T-helper 2 cell treated with Interferon-gamma antibody and Interleukin-4, amounts not matched to agents 5 μg/mL and 100 μg/mL, for 36 hours (primary cell): ENCODE results near the gene ID4.

Source experiments
- DNase-seq: peaks from one replicate; pipeline ENCODE4 v3.0.0; 2021; ENCODE audit warnings: low spot score
- H3K27ac Mint-ChIP-seq: one replicate; pipeline ENCODE4 v1.8.0; 2021; ENCODE audit warnings: mild to moderate bottlenecking, mixed read lengths
- H3K27me3 Mint-ChIP-seq: one replicate; pipeline ENCODE4 v1.8.0; 2021; ENCODE audit warnings: low read depth, mixed read lengths
- H3K36me3 Mint-ChIP-seq: one replicate; pipeline ENCODE4 v1.8.0; 2021; ENCODE audit warnings: low read depth, mixed read lengths
- H3K4me1 Mint-ChIP-seq: one replicate; pipeline ENCODE4 v1.8.0; 2021; ENCODE audit warnings: low read depth, mixed read lengths
- H3K4me3 Mint-ChIP-seq: one replicate; pipeline ENCODE4 v1.8.0; 2022; ENCODE audit warnings: mild to moderate bottlenecking, moderate library complexity, mixed read lengths
- H3K9me3 Mint-ChIP-seq: one replicate; pipeline ENCODE4 v1.8.0; 2021; ENCODE audit warnings: mixed read lengths

ID4 gene

DNA sequence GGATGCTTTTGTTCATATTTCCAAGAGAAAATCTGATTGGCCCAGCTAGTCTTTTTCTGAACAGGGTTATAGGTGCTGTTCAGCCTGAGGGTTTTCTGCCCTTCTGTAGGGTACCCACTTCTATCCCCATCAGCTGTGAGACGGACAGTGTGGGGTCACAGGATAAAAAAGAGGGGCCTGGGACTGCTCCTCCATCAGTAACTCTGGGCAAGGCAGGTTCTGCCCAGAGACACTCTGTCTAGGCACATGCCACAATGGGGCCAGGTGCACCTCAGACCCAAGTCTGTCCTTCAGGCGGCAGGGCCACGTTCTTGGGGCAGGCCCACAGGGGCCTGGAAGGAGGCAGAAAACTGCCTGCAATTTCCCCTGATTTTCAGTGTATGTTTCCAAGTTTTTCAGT is 20.0 kb downstream of the ID4 start:
- H3K4me3 Mint-ChIP-seq: no peak overlapping the region
- DNase-seq: no peak
- H3K36me3 Mint-ChIP-seq: no peaks in the 10 kb centered on the region
- H3K27me3 Mint-ChIP-seq: no peaks in the 10 kb centered on the region
- H3K4me1 Mint-ChIP-seq: no peaks in the 10 kb centered on the region
- H3K9me3 Mint-ChIP-seq: no peaks in the 10 kb centered on the region
- no peak overlapping the region for H3K27ac Mint-ChIP-seq

DNA sequence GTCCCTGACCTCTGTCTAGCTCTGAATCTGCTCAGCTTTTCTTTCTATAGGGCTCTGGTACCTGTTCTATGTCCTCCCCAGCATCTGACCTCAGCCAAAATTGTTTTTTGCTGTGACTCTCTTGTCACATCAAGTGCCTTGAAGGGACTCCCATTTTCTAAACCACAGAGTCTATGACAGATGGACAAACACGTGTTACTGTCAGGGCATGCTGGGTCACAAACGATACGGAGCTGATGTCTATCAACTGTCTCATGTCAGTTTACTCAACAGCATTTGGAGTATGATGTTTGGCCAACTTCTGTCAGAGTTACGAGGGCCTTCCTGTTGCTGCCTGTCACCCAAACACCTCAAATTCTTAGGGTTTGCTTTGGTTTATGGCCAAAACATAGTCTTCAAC is 20.5 kb downstream of the ID4 start:
- H3K4me3 Mint-ChIP-seq: no peak overlapping the region
- H3K27me3 Mint-ChIP-seq: no peaks in the 10 kb centered on the region
- no peaks in the 10 kb centered on the region for H3K4me1 Mint-ChIP-seq
- H3K9me3 Mint-ChIP-seq: no peaks in the 10 kb centered on the region
- H3K27ac Mint-ChIP-seq: no peak overlapping the region
- no peaks in the 10 kb centered on the region for H3K36me3 Mint-ChIP-seq
- no peak for DNase-seq

DNA sequence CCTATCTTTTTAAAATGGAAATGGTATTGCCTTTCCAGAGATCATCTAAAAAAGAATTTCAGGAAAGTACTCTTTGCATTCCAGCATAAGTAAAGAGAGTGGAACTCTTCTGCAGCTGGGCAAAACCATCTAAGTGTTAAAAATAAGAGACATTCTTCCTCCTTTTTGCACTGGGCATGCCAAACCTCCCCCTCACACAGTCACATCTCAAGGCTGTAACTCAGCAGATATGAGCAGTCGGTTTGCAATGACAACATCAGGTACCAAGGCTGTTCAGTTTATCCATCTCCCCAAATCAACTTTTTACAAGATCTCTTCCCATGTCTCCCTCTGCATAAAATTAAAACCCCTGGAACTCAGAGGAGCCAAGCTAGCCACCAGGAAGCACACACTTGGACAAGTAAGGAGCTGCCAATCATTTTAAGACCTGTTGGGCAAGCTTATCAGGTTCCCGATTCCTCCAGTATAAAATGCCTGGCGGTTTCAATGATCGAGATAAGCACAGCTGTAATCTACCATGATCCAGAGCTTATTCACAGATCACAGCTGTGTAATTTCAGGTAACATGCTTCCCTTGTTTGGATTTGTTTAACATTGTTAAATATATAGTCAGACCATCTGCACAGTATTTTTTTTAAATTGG is 23.2 kb downstream of the ID4 start:
- Mint-ChIP-seq H3K27me3 (no peaks in the 10 kb centered on the region), H3K4me3 (no peak overlapping the region), H3K4me1 (no peaks in the 10 kb centered on the region), H3K9me3 (no peaks in the 10 kb centered on the region), H3K36me3 (no peaks in the 10 kb centered on the region), H3K27ac (no peak overlapping the region)
- DNase-seq: no peak

DNA sequence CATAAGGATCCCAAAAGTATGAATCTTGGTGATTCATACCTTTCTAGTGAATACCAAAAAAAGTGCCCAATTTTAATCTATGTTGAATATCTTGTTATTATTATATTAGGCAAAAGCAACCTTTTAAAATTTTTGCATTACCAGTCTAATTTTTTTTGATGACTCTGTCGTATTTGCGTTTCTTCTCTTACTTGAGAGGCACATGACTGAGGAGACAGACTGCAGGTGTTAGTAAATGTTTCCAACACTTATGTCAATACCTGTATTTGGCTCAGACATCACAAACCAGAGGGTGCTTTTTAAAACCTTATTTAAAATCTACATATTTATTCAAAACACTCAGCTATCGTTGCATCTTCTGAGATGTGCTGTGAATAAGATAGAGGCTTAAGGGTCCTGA is 27.1 kb downstream of the ID4 start:
- no peak for DNase-seq
- Mint-ChIP-seq H3K27me3 (no peaks in the 10 kb centered on the region), H3K9me3 (no peaks in the 10 kb centered on the region), H3K36me3 (no peaks in the 10 kb centered on the region), H3K4me3 (no peak overlapping the region), H3K27ac (no peak overlapping the region), H3K4me1 (no peaks in the 10 kb centered on the region)

DNA sequence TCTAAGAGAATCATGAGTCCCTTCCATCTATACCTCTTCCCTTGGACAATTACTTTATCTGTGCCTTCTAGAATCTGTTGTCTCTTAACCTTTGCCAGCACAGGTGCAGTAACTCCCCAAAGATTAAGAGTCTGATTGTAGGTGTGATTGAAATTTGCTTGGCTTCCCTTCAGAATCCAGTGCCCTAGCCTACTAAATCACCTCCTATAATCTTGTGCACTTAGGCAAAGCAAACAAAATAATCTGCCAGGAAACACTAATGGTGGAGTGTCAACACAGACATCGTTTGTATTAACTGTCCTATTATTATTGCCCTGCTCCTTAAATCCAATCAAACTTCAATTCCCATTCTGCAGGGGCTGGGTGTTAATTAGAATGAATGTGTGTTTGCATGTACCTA is 28.0 kb downstream of the ID4 start:
- H3K4me3 Mint-ChIP-seq: no peak overlapping the region
- no peaks in the 10 kb centered on the region for H3K27me3 Mint-ChIP-seq
- no peak overlapping the region for H3K27ac Mint-ChIP-seq
- H3K4me1 Mint-ChIP-seq: no peaks in the 10 kb centered on the region
- H3K9me3 Mint-ChIP-seq: no peaks in the 10 kb centered on the region
- no peaks in the 10 kb centered on the region for H3K36me3 Mint-ChIP-seq
- DNase-seq: no peak

DNA sequence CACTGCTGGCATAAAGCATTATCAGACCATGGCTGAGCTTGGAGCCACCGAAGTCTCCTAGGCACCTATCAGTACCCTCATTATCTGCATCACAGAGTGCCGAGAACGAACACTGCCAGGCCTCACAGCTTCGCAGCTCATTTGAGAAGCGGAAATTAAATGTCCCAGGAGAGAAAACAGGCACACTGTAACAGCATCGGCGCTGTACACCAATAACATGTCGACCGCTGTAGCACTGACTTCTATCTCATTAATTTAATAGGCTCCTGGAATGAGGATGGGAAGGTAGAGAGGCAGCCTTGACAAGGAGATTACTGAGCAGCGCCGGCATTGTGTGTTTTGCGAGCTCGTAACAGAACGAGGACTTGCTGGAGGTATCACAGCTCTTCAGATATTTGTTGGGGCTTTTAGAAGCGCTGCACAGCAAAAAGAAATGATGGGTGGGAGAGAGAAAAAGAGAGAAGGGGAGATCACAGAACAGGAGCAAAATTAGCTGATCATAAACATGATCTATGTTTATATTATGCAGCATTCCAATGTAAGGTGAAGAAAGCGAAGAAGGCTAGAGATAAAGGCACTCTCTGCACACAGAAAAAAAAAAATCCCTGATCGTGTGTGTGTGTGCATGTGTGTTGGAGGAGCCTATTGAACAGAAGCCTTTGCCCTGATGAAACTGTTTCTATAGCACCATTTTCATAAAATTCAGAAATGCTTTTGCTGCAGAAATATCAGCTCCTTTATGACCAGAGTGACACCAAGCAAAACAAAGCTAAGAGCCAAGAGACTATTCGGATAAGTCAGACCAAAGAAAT is 29.2 kb downstream of the ID4 start:
- no peaks in the 10 kb centered on the region for H3K4me1 Mint-ChIP-seq
- no peak overlapping the region for H3K27ac Mint-ChIP-seq
- no peaks in the 10 kb centered on the region for H3K36me3 Mint-ChIP-seq
- no peak for DNase-seq
- H3K4me3 Mint-ChIP-seq: no peak overlapping the region
- H3K9me3 Mint-ChIP-seq: no peaks in the 10 kb centered on the region
- no peaks in the 10 kb centered on the region for H3K27me3 Mint-ChIP-seq

DNA sequence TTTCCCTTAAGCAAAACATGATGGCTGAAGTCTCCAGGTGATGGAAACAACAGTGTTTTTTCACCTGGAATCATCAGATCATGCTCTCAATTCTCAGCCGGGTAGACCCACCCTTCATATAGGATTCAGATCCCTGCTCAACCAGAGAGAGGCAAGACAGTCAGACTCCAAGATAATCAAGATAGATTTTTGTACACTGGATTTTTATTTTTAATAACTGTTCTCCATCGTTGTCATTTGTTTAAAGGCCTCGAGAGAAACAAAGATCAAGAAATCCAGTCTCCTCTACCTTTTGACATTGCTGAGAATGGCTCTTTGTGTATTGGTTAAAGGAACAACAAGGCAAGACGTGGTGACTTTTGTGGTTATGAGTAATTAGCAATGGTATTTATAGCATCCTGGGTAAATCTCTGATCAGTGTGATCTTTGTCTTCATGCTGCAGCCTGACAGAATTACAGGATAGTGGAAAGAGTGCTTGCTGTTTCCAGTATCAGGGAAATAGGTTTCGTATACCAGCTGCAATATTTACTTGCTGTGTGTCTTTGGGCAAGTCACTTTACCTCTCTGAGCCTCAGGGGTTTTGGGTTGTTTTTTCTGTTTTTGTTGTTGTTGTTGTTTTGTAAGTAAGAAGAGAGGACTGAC is 29.9 kb downstream of the ID4 start:
- Mint-ChIP-seq H3K4me1 (no peaks in the 10 kb centered on the region), H3K27me3 (no peaks in the 10 kb centered on the region), H3K36me3 (no peaks in the 10 kb centered on the region), H3K9me3 (no peaks in the 10 kb centered on the region), H3K27ac (no peak overlapping the region), H3K4me3 (no peak overlapping the region)
- no peak for DNase-seq

DNA sequence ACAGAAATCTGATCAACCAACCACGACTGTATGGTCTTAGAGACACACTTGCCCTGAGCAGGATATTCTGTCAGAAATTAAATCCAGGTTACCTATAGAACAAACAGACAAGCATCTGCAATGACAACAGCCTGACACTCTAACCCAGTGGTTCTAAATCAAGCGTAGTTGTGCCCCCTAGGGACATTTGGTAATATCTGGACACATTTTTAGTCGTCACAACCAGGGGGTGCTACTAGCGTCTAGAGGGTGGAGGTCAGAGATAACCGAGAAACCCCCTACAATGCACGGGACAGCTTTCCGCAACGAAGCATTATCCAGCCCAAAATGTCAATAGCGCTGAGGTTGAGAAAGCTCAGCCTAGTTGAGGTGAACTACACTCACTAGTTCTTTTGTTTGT is 32.3 kb downstream of the ID4 start:
- Mint-ChIP-seq H3K9me3 (no peaks in the 10 kb centered on the region), H3K27ac (no peak overlapping the region), H3K27me3 (no peaks in the 10 kb centered on the region), H3K4me3 (no peak overlapping the region), H3K4me1 (no peaks in the 10 kb centered on the region), H3K36me3 (no peaks in the 10 kb centered on the region)
- no peak for DNase-seq

DNA sequence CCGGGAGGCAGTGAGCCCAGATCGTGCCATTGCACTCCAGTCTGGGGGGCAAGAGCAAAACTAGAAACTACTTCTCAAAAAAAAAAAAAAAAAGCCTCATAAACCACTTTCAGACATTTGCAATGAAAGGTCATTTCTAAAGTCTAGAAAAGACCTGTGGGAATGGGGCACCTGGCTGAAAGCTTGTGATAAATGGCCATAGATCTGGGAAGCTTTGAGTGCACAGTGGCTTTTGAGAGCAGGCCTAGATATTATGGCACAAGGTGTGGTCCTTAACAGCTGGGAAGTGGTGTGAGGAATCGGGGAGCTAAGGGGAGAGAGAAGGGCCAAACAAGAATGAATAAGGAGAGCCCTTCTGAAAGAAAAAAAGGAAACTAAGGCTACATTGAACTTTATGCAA is 33.2 kb downstream of the ID4 start:
- H3K27me3 Mint-ChIP-seq: no peaks in the 10 kb centered on the region
- H3K4me1 Mint-ChIP-seq: no peaks in the 10 kb centered on the region
- no peaks in the 10 kb centered on the region for H3K36me3 Mint-ChIP-seq
- no peaks in the 10 kb centered on the region for H3K9me3 Mint-ChIP-seq
- no peak overlapping the region for H3K27ac Mint-ChIP-seq
- DNase-seq: no peak
- H3K4me3 Mint-ChIP-seq: no peak overlapping the region

DNA sequence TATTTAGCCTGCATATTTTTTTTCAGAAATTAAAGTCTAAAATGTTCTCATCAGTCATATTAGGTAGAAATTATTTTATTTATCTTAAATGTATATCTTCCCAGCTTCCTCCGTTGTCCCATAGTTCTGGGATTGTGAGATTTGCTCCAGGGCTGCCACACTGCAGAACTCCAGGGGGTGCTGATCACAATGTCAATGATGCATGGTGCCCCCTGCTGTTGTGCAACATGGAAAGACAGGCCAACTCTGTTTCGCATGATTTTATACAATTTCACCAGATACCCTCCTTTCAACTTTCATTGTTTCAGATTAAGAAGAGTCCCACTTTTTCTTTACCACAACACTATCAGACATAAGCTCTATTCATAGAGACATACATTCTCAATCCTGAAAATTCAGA is 35.9 kb downstream of the ID4 start:
- Mint-ChIP-seq H3K27me3 (no peaks in the 10 kb centered on the region), H3K36me3 (no peaks in the 10 kb centered on the region)

DNA sequence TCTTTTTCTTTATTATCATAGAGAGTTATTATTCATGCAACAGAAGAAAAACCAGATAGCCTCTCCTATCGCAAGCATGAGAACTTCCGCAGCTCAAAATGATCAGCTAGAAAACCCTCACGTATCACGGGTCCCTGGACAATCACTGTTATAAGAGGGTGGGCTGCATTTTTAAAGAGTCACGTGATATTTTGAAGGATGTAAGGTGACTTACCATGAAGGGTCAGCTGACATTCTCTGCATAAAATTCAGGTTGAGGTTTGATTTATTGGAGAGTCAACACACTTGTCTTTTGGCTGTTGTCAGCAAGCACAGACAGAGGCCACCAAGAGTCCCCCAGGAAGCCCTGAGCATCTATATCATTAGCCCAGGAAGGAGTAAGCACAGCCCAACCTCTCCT is 39.5 kb downstream of the ID4 start:
- Mint-ChIP-seq H3K36me3 (no peaks in the 10 kb centered on the region), H3K4me1 (no peaks in the 10 kb centered on the region), H3K27me3 (no peaks in the 10 kb centered on the region), H3K27ac (no peak overlapping the region), H3K4me3 (no peak overlapping the region), H3K9me3 (no peaks in the 10 kb centered on the region)
- DNase-seq: no peak

More for the DNA sequence above, 35.9 kb downstream of the ID4 start:
- Mint-ChIP-seq H3K27ac (no peak overlapping the region), H3K4me3 (no peak overlapping the region), H3K4me1 (no peaks in the 10 kb centered on the region), H3K9me3 (no peaks in the 10 kb centered on the region)
- DNase-seq: no peak

DNA sequence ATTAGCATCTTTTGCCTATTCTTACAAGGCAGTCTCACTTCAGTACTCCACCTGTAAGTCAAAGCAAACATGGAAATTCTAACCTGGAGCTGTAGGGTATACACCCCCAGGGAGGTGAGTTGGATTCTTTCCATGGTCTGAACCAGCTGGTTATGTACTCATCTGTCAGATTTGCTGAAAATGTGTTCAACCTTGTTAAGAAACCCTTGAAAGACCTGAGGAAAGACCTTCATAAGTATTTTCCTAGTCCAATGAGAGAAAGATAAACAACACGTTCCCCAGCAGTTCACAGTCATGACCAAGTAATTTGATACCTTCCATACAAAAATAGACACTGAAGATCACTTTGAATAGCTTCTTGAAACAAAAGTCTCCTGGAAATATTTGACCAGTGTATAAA is 42.5 kb downstream of the ID4 start:
- no peak for DNase-seq
- no peaks in the 10 kb centered on the region for H3K36me3 Mint-ChIP-seq
- H3K27me3 Mint-ChIP-seq: no peaks in the 10 kb centered on the region
- H3K27ac Mint-ChIP-seq: no peak overlapping the region
- no peaks in the 10 kb centered on the region for H3K4me1 Mint-ChIP-seq
- no peaks in the 10 kb centered on the region for H3K9me3 Mint-ChIP-seq
- no peak overlapping the region for H3K4me3 Mint-ChIP-seq

DNA sequence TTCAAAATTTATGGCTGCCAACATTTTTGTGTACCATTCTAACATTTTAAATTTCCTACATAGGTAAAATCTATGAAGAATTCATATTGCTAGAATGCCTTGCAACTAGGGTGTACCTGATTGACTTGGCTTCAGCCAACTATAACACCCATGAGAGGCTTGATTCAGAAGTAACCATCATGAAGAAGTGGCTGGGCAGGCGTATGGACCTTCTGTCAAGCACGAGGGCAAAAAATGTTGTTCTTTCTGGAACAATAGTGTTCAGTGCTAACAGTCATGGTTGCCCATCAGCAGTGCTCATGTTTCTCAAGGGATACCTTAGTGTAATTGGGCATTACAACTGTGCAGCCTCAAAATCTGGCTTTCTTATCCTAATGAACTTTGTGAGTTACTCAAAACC is 42.9 kb downstream of the ID4 start:
- no peaks in the 10 kb centered on the region for H3K27me3 Mint-ChIP-seq
- H3K27ac Mint-ChIP-seq: no peak overlapping the region
- DNase-seq: no peak
- no peaks in the 10 kb centered on the region for H3K36me3 Mint-ChIP-seq
- H3K9me3 Mint-ChIP-seq: no peaks in the 10 kb centered on the region
- no peaks in the 10 kb centered on the region for H3K4me1 Mint-ChIP-seq
- no peak overlapping the region for H3K4me3 Mint-ChIP-seq

DNA sequence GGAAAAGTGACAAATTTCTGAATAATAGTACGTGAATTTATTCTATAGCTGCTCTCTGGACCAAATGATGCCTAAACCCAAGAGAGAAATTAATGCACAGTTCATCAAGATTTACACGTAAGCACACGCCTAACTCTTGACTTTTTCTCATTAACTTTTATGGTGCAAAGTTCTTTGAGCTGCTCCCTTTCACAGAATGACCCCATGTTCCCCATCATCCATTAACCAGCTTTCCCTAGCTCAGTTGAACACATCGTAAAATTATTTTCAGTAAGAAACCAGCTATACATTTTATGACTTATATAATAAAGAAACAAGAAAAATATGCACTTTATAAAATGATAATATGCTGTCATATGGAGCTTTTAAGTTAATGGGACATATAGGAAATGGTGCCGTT is 54.3 kb downstream of the ID4 start:
- H3K27ac Mint-ChIP-seq: no peak overlapping the region
- no peaks in the 10 kb centered on the region for H3K36me3 Mint-ChIP-seq
- H3K4me1 Mint-ChIP-seq: no peaks in the 10 kb centered on the region
- no peaks in the 10 kb centered on the region for H3K9me3 Mint-ChIP-seq
- no peak for DNase-seq
- no peaks in the 10 kb centered on the region for H3K27me3 Mint-ChIP-seq
- no peak overlapping the region for H3K4me3 Mint-ChIP-seq
